Activated naive CD4-positive, alpha-beta T cell treated with anti-CD3 and anti-CD28 coated beads for 36 hours (primary cell): Measurements from ENCODE around the gene C1orf74. TPM values are rescaled to one million over a fixed set of nuclear protein-coding genes. Genes with fewer than 3 reads are reported as not detected.
A peak's percentile ranks its signal among the peaks of the same experiment; 100 is the strongest.

Source experiments
- CTCF ChIA-PET: fragments of 350-600 bp; sonication (Branson Sonifier 250); formaldehyde crosslinking; loops from one replicate; lab custom pipeline; 2021; ENCODE audit warnings: antibody characterized with exemption; lab: Charles Lee
- DNase-seq: peaks from one replicate; pipeline ENCODE4 v3.0.0-alpha.2; 2020
- H3K27ac Mint-ChIP-seq: one replicate; pipeline ENCODE4 v1.8.0; 2021; ENCODE audit warnings: mild to moderate bottlenecking, mixed read lengths
- H3K27me3 Mint-ChIP-seq: one replicate; pipeline ENCODE4 v1.8.0; 2021; ENCODE audit warnings: low read depth, mixed read lengths
- H3K36me3 Mint-ChIP-seq: one replicate; pipeline ENCODE4 v1.8.0; 2021; ENCODE audit warnings: low read depth, mixed read lengths
- H3K4me1 Mint-ChIP-seq: one replicate; pipeline ENCODE4 v1.8.0; 2021; ENCODE audit warnings: low read depth, mixed read lengths
- H3K4me3 Mint-ChIP-seq: one replicate; pipeline ENCODE4 v1.8.0; 2021; ENCODE audit warnings: mild to moderate bottlenecking, moderate library complexity, mixed read lengths
- H3K9me3 Mint-ChIP-seq: one replicate; pipeline ENCODE4 v1.8.0; 2021; ENCODE audit warnings: mixed read lengths
- intact Hi-C: fragments of 100-400 bp; cut with micrococcal nuclease; formaldehyde crosslinking; loops from one replicate; pipeline ENCODE4 v1.15.1; 2023
- total RNA-seq, 2 experiments: library from RNA; stranded (reverse); gene quantifications; one replicate each; pipeline ENCODE4 v1.2.3, GENCODE V29; 2021

The C1orf74 gene
- total RNA-seq, 2 experiments from 2014 or later, result 3.5 to 4.6 TPM

DNA sequence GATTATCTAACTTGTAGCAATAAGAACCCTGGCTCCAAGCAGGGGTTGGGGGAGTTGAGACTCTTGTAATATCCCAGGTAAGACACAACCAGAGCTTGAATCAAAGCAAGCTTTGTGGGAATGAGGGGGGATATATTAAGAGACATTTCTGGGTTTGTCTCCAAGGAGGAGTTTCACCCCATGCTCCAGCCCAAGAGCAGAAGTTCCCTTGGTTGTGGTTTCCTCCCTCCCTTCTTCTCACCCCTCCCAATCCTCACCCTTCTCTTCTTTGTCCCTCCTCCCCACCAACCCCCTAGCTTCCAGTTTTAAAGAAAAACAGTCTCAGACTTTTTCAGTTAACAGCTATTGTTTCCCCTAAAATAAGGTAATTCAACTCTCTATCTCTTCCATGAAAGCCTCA, 16.7 kb downstream of the C1orf74 start:
- CTCF ChIA-PET, result interaction anchor here (0.8 to 6.1 kb wide), 6 partner anchors 10 to 202 kb away, joined by 3 to 77 read pairs (median 5); partner anchors contain the start of genes C1orf74 and TRAF3IP3
- H3K9me3 Mint-ChIP-seq, result no peaks in the 10 kb centered on the region
- DNase-seq, result no peak
- no peak overlapping the region for H3K27ac Mint-ChIP-seq
- peaks cover 47% of the 10 kb centered on the region for H3K36me3 Mint-ChIP-seq
- intact Hi-C loops, result loop anchor here (1.0 to 10.0 kb wide), 11 partner anchors 11 to 1807 kb away; partner anchors contain the start of genes C1orf74, SLC30A1 and TRAF3IP3
- no peak overlapping the region for H3K4me3 Mint-ChIP-seq
- peaks cover 19% of the 10 kb centered on the region for H3K4me1 Mint-ChIP-seq
- H3K27me3 Mint-ChIP-seq, result no peaks in the 10 kb centered on the region

DNA sequence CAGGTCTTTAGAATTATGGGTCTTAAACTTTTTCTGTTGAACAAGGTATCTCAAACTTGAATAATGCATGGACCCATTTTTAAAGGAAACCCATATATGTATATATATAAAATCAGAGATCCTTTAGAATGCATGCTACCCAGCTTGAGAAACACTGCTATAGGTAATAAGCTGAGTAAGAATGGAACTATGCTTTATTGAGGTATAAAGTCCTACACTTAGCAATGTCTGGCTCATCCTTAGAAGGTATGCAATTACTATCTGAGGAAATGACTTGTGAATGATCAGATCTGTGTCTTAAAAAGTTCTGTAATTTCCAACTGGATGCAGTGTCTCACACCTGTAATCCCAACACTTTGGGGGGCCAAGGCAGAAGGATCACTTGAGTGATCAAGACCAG, 17.3 kb downstream of the C1orf74 start:
- Mint-ChIP-seq H3K27ac (no peak overlapping the region), H3K27me3 (no peaks in the 10 kb centered on the region), H3K4me3 (no peak overlapping the region), H3K9me3 (no peaks in the 10 kb centered on the region), H3K36me3 (peaks cover 53% of the 10 kb centered on the region), H3K4me1 (peaks cover 25% of the 10 kb centered on the region)
- intact Hi-C loops, result loop anchor here (5.0 to 10.0 kb wide), 2 partner anchors 680 to 1808 kb away; partner anchors contain the start of gene SLC30A1
- CTCF ChIA-PET, result interaction anchor here (0.9 to 6.1 kb wide), 7 partner anchors 10 to 201 kb away, joined by 3 to 77 read pairs (median 4); partner anchors contain the start of gene TRAF3IP3
- no peak for DNase-seq

DNA sequence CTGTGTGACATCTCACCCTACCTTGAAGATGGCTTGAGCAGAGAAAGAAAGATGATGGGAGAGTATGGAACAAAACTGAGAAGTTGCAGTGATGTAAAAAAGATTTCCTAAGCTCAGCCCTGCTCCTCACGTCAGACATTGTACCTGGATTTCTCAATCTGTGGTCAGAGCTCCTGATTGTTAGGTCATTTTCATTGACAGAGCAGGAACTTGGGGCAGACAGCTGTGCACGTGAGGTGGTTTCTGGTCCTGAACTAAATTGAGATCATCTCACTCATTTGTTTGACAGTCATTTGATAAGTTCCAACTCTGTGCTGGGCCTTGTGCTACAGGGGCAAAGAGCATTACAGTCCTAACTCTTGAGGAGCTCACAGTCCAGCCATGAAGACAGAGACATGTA, 18.3 kb downstream of the C1orf74 start:
- Mint-ChIP-seq H3K9me3 (no peaks in the 10 kb centered on the region), H3K27me3 (no peaks in the 10 kb centered on the region), H3K36me3 (peaks cover 64% of the 10 kb centered on the region), H3K27ac (no peak overlapping the region), H3K4me1 (peaks cover 35% of the 10 kb centered on the region), H3K4me3 (no peak overlapping the region)
- CTCF ChIA-PET, result interaction anchor here (1.6 to 6.1 kb wide), 4 partner anchors 9 to 57 kb away, joined by 4 to 77 read pairs (median 28); partner anchors contain the start of gene TRAF3IP3
- intact Hi-C loops, result loop anchor here (5.0 to 10.0 kb wide), 2 partner anchors 681 to 1809 kb away; partner anchors contain the start of gene SLC30A1
- peak; percentile 60 for DNase-seq

DNA sequence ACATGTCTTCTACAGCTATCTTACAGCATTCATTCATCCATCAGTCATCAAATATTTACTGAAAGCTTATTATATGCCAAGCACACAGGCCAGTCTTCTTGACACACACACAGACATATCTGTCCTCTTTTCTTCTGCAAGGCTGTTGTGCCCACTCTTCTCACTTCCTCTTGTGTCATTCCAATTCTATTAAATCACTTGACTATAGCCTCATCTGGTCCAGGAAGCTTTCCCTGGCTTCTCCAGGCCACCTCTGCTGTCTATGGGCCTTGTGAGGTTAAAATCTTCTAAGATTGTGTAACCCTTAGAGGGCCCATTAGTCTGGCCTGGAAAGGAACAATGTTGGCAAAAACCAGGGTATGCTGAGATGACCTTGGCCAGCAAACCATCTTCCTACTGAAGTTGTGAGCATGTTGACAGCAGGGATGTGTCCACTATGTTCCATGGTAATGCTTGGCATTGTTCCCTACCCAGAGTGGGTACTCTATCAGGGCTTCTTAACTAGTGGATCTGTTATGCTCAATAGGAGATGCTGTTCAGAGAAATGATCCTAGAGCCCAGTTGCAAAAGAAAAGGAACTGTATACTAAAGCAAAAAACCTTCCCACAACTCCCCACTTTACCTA, 23.2 kb downstream of the C1orf74 start:
- DNase-seq, result no peak
- H3K4me3 Mint-ChIP-seq, result peak overlapping the region; percentile 17
- peak overlapping the region; percentile 71 for H3K27ac Mint-ChIP-seq
- H3K27me3 Mint-ChIP-seq, result no peaks in the 10 kb centered on the region
- CTCF ChIA-PET, result interaction anchor here (1.0 to 6.8 kb wide), 8 partner anchors 7 to 194 kb away, joined by 3 to 49 read pairs (median 6); no protein-coding TSS in a partner anchor
- peaks cover 67% of the 10 kb centered on the region for H3K4me1 Mint-ChIP-seq
- no peaks in the 10 kb centered on the region for H3K9me3 Mint-ChIP-seq
- intact Hi-C loops, result loop anchor here (10.0 kb wide), 1 partner anchor 1814 kb away; the partner anchor contains the start of gene SLC30A1
- H3K36me3 Mint-ChIP-seq, result peaks cover 85% of the 10 kb centered on the region

DNA sequence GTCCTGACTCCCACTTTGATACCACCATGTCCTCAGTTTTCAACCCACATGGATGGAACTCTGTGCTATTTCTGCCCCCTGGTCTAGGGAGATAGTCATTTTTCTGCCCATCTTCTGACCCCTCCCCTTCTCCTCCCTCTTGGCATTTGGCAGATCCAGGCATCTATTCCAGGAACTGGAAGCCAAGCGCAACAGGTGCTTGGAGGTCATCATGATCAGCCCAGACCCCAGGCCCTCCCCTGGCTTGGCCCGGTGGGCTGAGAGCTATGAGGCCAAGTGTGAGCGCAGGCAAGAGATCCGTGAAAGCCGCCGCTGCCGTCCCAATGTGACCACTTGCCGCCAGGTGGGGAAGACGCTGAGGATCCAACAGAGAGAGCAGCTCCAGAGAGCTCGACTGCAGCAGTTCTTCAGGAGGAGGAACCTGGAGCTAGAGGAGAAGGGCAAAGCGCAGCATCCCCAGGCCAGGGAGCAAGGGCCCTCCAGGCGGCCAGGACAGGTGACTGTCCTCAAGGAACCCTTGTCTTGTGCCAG, 24.5 kb downstream of the C1orf74 start:
- peaks cover 79% of the 10 kb centered on the region for H3K36me3 Mint-ChIP-seq
- H3K4me3 Mint-ChIP-seq, result peak overlapping the region; percentile 48
- no peaks in the 10 kb centered on the region for H3K27me3 Mint-ChIP-seq
- intact Hi-C loops, result loop anchor here (10.0 kb wide), 2 partner anchors 1815 to 1935 kb away; partner anchors contain the start of gene SLC30A1
- peaks cover 75% of the 10 kb centered on the region for H3K4me1 Mint-ChIP-seq
- CTCF ChIA-PET, result interaction anchor here (1.1 to 6.8 kb wide), 6 partner anchors 8 to 192 kb away, joined by 3 to 49 read pairs (median 8); no protein-coding TSS in a partner anchor
- H3K27ac Mint-ChIP-seq, result peak overlapping the region; percentile 75
- DNase-seq, result no peak
- H3K9me3 Mint-ChIP-seq, result no peaks in the 10 kb centered on the region

DNA sequence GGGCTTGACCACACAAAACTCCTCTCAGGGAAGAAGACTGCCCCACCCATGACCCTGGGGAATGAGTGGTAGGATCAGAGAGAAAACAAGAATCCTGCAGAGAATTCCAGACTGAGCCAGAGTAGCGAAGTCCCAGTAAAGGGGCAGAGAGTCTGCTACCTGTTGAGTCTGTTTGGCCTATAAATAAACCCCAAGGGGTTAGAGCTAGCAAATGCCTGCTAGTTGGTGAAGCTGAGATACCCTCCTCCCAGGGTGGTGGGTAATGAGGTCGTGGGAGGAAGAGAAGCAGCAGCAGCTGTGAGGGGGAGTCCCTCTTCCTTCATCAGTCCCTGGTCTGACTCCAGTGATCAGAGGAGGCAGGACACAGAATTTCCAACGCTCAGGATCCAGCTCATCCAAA, 26.0 kb downstream of the C1orf74 start:
- DNase-seq, result peak; percentile 43
- intact Hi-C loops, result loop anchor here (10.0 kb wide), 1 partner anchor 1934 kb away; no protein-coding TSS in a partner anchor

DNA sequence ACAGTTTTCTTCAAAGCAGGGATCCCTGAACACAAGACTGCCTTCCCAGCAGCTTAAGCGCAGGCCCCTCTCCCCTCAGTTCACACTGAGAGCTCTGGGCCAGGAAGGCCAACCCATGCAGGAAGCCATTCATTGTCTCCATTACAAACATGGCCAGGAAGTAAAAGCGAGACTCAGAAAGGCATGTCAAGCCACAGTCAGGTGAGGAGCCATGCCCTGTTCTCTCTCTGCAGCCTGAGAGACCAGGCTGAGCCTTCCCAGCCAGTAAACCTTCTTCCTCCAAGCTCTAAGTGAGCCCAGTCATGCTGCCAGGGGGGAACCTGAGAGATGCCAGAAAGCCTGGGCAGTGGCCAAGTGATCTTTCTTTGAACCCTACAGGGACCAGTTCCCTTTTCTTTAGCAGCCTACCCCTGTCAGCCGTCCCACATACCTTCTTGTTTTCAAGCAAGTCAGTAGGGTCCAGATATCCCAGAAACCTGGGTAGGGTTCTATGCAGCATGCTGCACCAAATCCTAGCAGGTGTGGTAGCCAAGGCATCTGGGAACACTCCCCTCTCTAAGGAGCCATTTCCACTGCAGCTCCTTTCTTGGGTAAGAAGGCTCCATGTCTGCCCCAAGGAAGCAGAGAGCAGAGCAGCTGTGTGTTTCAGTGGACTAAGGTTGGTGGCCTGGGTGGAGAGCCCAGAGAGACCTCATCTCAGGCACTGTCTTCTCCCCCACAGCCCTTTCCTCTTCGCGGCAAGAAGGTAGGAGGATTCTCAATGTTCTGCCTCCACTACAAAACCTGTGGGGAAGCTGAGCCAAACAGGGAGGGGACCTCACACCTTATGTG, 27.5 kb downstream of the C1orf74 start:
- peak; percentile 59 for DNase-seq
- Mint-ChIP-seq H3K36me3 (peaks cover 54% of the 10 kb centered on the region), H3K4me1 (peaks cover 75% of the 10 kb centered on the region), H3K4me3 (peak overlapping the region; percentile 92), H3K27me3 (no peaks in the 10 kb centered on the region), H3K27ac (peak overlapping the region; percentile 98), H3K9me3 (no peaks in the 10 kb centered on the region)
- intact Hi-C loops, result loop anchor here (1.0 to 10.0 kb wide), 3 partner anchors 11 to 1932 kb away; partner anchors contain the start of gene C1orf74
- CTCF ChIA-PET, result interaction anchor here (0.7 to 6.8 kb wide), 6 partner anchors 9 to 82 kb away, joined by 3 to 49 read pairs (median 6); partner anchors contain the start of gene G0S2

More for the DNA sequence above, 26.0 kb downstream of the C1orf74 start:
- Mint-ChIP-seq H3K36me3 (peaks cover 70% of the 10 kb centered on the region), H3K4me1 (peaks cover 76% of the 10 kb centered on the region), H3K9me3 (no peaks in the 10 kb centered on the region), H3K27me3 (no peaks in the 10 kb centered on the region), H3K4me3 (peak overlapping the region; percentile 92), H3K27ac (peak overlapping the region; percentile 98)
- CTCF ChIA-PET, result interaction anchor here (0.9 to 6.8 kb wide), 4 partner anchors 9 to 65 kb away, joined by 3 to 49 read pairs (median 8); no protein-coding TSS in a partner anchor

DNA sequence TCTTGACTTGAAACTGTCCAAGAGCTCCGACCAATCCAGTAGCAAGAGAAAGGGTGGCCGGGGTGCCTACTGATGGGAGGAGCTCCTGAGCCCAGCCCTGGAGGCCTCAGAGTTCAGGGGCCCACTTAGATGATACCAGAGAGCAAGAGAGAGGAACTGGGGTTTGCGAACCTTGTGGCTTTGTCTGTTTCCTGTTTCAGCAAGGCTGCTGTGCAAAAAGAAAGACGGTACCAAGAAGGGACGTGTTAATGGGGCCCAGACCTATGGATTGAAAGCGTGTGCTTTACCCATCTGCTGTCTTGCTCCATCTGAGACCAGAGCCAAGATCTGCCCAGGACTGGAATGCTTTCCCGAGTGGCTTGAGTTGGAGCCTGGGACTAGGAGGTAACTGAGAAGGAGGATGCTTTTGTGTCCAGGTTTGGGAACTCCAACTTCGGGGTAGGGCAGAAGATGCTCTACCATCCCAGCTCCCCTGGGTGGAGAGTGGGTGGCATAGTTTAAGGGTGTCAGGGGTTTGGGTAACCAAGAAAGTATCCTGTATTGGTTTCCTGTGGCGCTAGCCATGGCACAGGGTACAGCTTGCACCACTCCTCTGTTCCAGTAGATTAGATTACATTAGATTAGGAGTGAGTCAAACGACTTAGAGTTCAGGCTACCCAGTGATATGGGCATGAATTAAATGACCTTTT, 28.3 kb downstream of the C1orf74 start, which contains the start of gene TRAF3IP3:
Gene TRAF3IP3, plus strand, starts transcription at position 128 of the 689 bp plus-strand sequence. CDS start 3,987 bp downstream, outside the sequence.
- DNase-seq, result peak; percentile 90
- peaks cover 47% of the 10 kb centered on the region for H3K36me3 Mint-ChIP-seq
- intact Hi-C loops, result loop anchor here (1.0 to 10.0 kb wide), 3 partner anchors 12 to 1931 kb away; partner anchors contain the start of gene C1orf74
- H3K27me3 Mint-ChIP-seq, result no peaks in the 10 kb centered on the region
- peak within 1 kb of the TSS; percentile 98 for H3K27ac Mint-ChIP-seq
- H3K9me3 Mint-ChIP-seq, result no peaks in the 10 kb centered on the region
- CTCF ChIA-PET, result interaction anchor here (0.6 to 6.8 kb wide), 6 partner anchors 12 to 81 kb away, joined by 3 to 49 read pairs (median 4); partner anchors contain the start of gene G0S2
- peak within 1 kb of the TSS; percentile 92 for H3K4me3 Mint-ChIP-seq
- H3K4me1 Mint-ChIP-seq, result peaks cover 75% of the 10 kb centered on the region

DNA sequence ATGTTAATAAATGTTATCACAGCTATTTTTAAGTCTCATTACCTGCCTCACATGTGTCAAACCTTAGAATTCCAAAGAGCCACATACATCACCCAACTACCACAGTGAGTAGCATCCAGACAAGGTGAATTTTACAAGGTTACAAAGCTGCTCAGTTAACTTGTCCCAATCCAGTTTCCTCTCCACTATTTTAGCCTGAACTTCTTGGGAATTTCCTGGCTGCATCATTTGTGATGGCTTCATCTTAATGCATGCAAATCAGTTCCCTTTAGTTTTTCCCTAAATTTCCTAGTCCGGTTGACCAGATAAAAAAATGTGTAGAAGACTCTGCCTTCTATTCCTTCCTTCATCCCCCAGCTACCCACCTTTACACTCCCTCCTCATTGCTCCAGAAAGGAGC, 29.1 kb downstream of the C1orf74 start:
- Mint-ChIP-seq H3K36me3 (peaks cover 40% of the 10 kb centered on the region), H3K9me3 (no peaks in the 10 kb centered on the region), H3K4me1 (peaks cover 75% of the 10 kb centered on the region), H3K4me3 (peak overlapping the region; percentile 92), H3K27me3 (no peaks in the 10 kb centered on the region), H3K27ac (peak overlapping the region; percentile 98)
- no peak for DNase-seq
- CTCF ChIA-PET, result interaction anchor here (1.4 to 6.8 kb wide), 4 partner anchors 13 to 149 kb away, joined by 4 to 49 read pairs (median 4); partner anchors contain the start of gene G0S2
- intact Hi-C loops, result loop anchor here (10.0 kb wide), 1 partner anchor 1930 kb away; no protein-coding TSS in a partner anchor

DNA sequence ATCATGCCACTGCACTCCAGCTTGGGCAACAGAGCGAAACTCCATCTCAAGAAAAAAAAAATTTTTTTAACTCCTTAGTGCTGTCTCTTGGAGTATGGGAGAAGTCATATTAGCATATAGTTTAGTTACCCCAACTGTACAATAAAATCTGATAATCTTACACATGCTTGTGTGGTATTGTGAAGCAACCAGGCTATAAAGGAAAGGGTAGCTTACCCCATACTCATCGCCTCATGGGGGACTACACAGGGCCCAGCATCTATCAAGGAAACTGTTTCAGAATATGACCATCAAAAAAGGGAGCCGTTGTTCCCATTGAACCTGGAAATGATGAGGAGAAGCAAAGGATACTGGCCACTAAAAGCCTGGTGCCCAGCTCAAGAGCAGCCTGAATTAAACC, 31.5 kb downstream of the C1orf74 start:
- CTCF ChIA-PET, result interaction anchor here (0.8 to 6.2 kb wide), 7 partner anchors 8 to 71 kb away, joined by 3 to 77 read pairs (median 3); no protein-coding TSS in a partner anchor
- H3K27me3 Mint-ChIP-seq, result no peaks in the 10 kb centered on the region
- peaks cover 68% of the 10 kb centered on the region for H3K4me1 Mint-ChIP-seq
- intact Hi-C loops, result loop anchor here (1.0 to 10.0 kb wide), 6 partner anchors 15 to 1928 kb away; partner anchors contain the start of genes C1orf74 and UTP25
- no peak for DNase-seq
- H3K4me3 Mint-ChIP-seq, result no peak overlapping the region
- no peaks in the 10 kb centered on the region for H3K9me3 Mint-ChIP-seq
- H3K27ac Mint-ChIP-seq, result peak overlapping the region; percentile 95
- peaks cover 16% of the 10 kb centered on the region for H3K36me3 Mint-ChIP-seq
